Lung (tissue), 12 donors: Measurements from ENCODE around the gene PIGT. TPM values are rescaled to one million over a fixed set of nuclear protein-coding genes. Genes with fewer than 3 reads are reported as not detected.

Source experiments
- ATAC-seq: fragments of 200-7000 bp; cut with Tn5 transposase; one replicate; pipeline ENCODE4 v1.9.1; 2020; ENCODE audit warnings: moderate number of reproducible peaks; ENCODE audit not compliant: insufficient read depth, low FRiP score
- DNase-seq, 3 donors: peaks; one replicate each; pipeline ENCODE4 v3.0.0-alpha.2; 2013 to 2017
- H3K27ac ChIP-seq, 2 donors: one replicate each; pipeline ENCODE4 v1.5.1; 2013; ENCODE audit warnings: mild to moderate bottlenecking in 2 of 2, moderate library complexity in 2 of 2, control low read depth in 1 of 2, inconsistent platforms in 1 of 2, low read depth in 1 of 2, low read length in 1 of 2
- H3K27me3 ChIP-seq, 3 donors: one replicate each; pipeline ENCODE4 v1.5.1; 2013; ENCODE audit warnings: low read length in 2 of 3; ENCODE audit not compliant: control insufficient read depth in 3 of 3, insufficient read depth in 3 of 3
- H3K36me3 ChIP-seq, 4 donors: one replicate each; pipeline ENCODE4 v1.5.1; 2013; ENCODE audit warnings: low read length in 4 of 4, mild to moderate bottlenecking in 1 of 4, moderate library complexity in 1 of 4; ENCODE audit not compliant: control insufficient read depth in 4 of 4, insufficient read depth in 4 of 4
- H3K4me1 ChIP-seq, 5 donors: one replicate each; pipeline ENCODE4 v1.5.1; 2013; ENCODE audit warnings: low read length in 5 of 5, mild to moderate bottlenecking in 2 of 5, moderate library complexity in 1 of 5; ENCODE audit not compliant: control insufficient read depth in 5 of 5, insufficient read depth in 5 of 5
- H3K4me3 ChIP-seq: one replicate; pipeline ENCODE4 v1.5.1; 2013; ENCODE audit warnings: mild to moderate bottlenecking, control low read depth, moderate library complexity
- H3K9ac ChIP-seq, 2 donors: one replicate each; pipeline ENCODE4 v1.5.1; 2013; ENCODE audit warnings: low read length in 2 of 2, control low read depth in 1 of 2; ENCODE audit not compliant: insufficient read depth in 1 of 2
- H3K9me3 ChIP-seq, 4 donors: one replicate each; pipeline ENCODE4 v1.5.1; 2013; ENCODE audit warnings: low read length in 3 of 4, mild to moderate bottlenecking in 1 of 4, moderate library complexity in 1 of 4; ENCODE audit not compliant: control insufficient read depth in 4 of 4, insufficient read depth in 3 of 4
- CTCF ChIP-seq: IDR thresholded peaks from 2 replicates; pipeline ENCODE4 v1.5.1; 2012; ENCODE audit warnings: mild to moderate bottlenecking; ENCODE audit errors: control extremely low read depth, extremely low read depth
- WGBS, 2 donors: extraction: QIAGEN DNeasy Blood & Tissue Kit; methylation state at CpG; one replicate each; pipeline ENCODE4 v1.1.7; 2013; 5-methylcytosine and 5-hydroxymethylcytosine counted together
- polyA plus RNA-seq, 2 donors: library from polyadenylated mRNA; stranded (reverse); fragments of 200-250 nt; gene quantifications; one replicate each; pipeline ENCODE4 v1.2.1, GENCODE V29; 2013
- total RNA-seq, 2 donors: library from RNA; depleted of rRNA in 1 of 2; stranded (reverse); fragments of >200 nt in 1 of 2; gene quantifications; one replicate each; pipeline ENCODE4 v1.2.1, GENCODE V29; 2014 to 2021
- donor health status: control.
- donor health status: control.
- donor health status: Bipolar disorder and iron deficiency.
- donor health status: healthy.
- donor health status: DM: yes; HTN: yes; CAD: no.

Gene PIGT
- total and polyA plus RNA-seq, 4 donors, result 33.6 to 107 (median 72.3) TPM

GRCh38 chr20:45448270-45448669, 32.3 kb downstream of the PIGT start:
- no peak overlapping the region for H3K4me3 ChIP-seq
- DNase-seq, result no peak
- 57 to 60% methylated on average over 6 of the region's 6 CpGs for WGBS, 2 donors
- no peak overlapping the region for H3K27ac ChIP-seq
- ATAC-seq, result no peak
- no peaks in the 10 kb centered on the region for H3K36me3 ChIP-seq
- H3K9ac ChIP-seq, result no peak overlapping the region
- no peaks in the 10 kb centered on the region for H3K9me3 ChIP-seq
- TF ChIP-seq CTCF, result no peak
- peaks cover 0 to 5% (median 0%) of the 10 kb centered on the region in 5 donors for H3K4me1 ChIP-seq
- H3K27me3 ChIP-seq, result no peaks in the 10 kb centered on the region

GRCh38 chr20:45449528-45449927, 33.6 kb downstream of the PIGT start:
- Histone ChIP-seq H3K4me3 (no peak overlapping the region), H3K9me3 (no peaks in the 10 kb centered on the region), H3K4me1 (peaks cover 0 to 2% (median 0%) of the 10 kb centered on the region in 5 donors), H3K27me3 (no peaks in the 10 kb centered on the region), H3K36me3 (no peaks in the 10 kb centered on the region), H3K27ac (no peak overlapping the region), H3K9ac (no peak overlapping the region)
- no peak for TF ChIP-seq CTCF
- ATAC-seq (no peak), DNase-seq (no peak)
- 79 to 82% methylated on average over 3 of the region's 3 CpGs for WGBS, 2 donors

GRCh38 chr20:45450097-45450818, 34.3 kb downstream of the PIGT start:
- ATAC-seq (peak; percentile 33), DNase-seq (peak in 2 of 3 donors; percentile 19 to 46)
- Histone ChIP-seq H3K4me3 (no peak overlapping the region), H3K9ac (no peak overlapping the region), H3K9me3 (no peaks in the 10 kb centered on the region), H3K27ac (no peak overlapping the region), H3K27me3 (no peaks in the 10 kb centered on the region), H3K36me3 (no peaks in the 10 kb centered on the region), H3K4me1 (peaks cover 0 to 2% (median 0%) of the 10 kb centered on the region in 5 donors)
- 66 to 76% methylated on average over 5 of the region's 5 CpGs for WGBS, 2 donors
- peak; percentile 46 for TF ChIP-seq CTCF
